SK-N-SH (cell line): Measurements from ENCODE around the gene BCAS2. TPM values are rescaled to one million over a fixed set of nuclear protein-coding genes. Genes with fewer than 3 reads are reported as not detected.

ENCODE experiments used
- CTCF ChIA-PET: fragments of 300-600, 350-600 bp; formaldehyde crosslinking; extraction: SDS; loops from one replicate; lab custom pipeline; 2021; lab: Yijun Ruan, JAX
- POLR2A ChIA-PET: fragments of 350-600 bp; sonication (Branson Sonifier 250); formaldehyde crosslinking; extraction: SDS; loops from one replicate; lab custom pipeline; 2020; ENCODE audit warnings: antibody characterized with exemption, inconsistent platforms; lab: Yijun Ruan, JAX
- DNase-seq: peaks from one replicate; pipeline ENCODE4 v3.0.0; 2012
- H2AFZ ChIP-seq: fragments of 200-600 bp; sonication (generic); 2 replicates; pipeline ENCODE4 v1.8.1; 2016; ENCODE audit warnings: antibody characterized with exemption, mild to moderate bottlenecking, low read depth
- H3F3A ChIP-seq: fragments of 200-600 bp; sonication (generic); replicated peaks from 2 replicates; pipeline ENCODE3; 2016; ENCODE audit warnings: antibody characterized with exemption, mild to moderate bottlenecking; ENCODE audit not compliant: insufficient read depth
- H3K27ac ChIP-seq, 2 experiments: fragments of 200-500 bp in 1 of 2; fragments of 200-600 bp in 1 of 2; sonication (Bioruptor generic) in 1 of 2; sonication (generic), shearing (Covaris generic) in 1 of 2; 2 replicates each; pipeline versions ENCODE4 v1.5.1 to v1.6.1; 2014 to 2016; ENCODE audit warnings: low read depth in 2 of 2, inconsistent platforms in 1 of 2, low read length in 1 of 2, mild to moderate bottlenecking in 1 of 2, mixed read lengths in 1 of 2
- H3K27me3 ChIP-seq: fragments of 200-600 bp; sonication (generic), shearing (Covaris generic); 2 replicates; pipeline ENCODE4 v1.6.1; 2016; ENCODE audit warnings: mixed run types; ENCODE audit not compliant: insufficient read depth
- H3K36me3 ChIP-seq, 2 experiments: fragments of 200-500 bp in 1 of 2; fragments of 200-600 bp in 1 of 2; sonication (Bioruptor generic) in 1 of 2; sonication (generic) in 1 of 2; replicated peaks in 1 of 2; 2 replicates each; pipeline versions ENCODE3 to v1.5.1; 2014 to 2016; ENCODE audit warnings: low read length in 1 of 2, mild to moderate bottlenecking in 1 of 2; ENCODE audit not compliant: insufficient read depth in 2 of 2, control insufficient read depth in 1 of 2
- H3K4me1 ChIP-seq, 2 experiments: fragments of 200-500 bp in 1 of 2; fragments of 200-600 bp in 1 of 2; sonication (Bioruptor generic) in 1 of 2; sonication (generic), shearing (Covaris generic) in 1 of 2; 2 replicates each; pipeline versions ENCODE4 v1.5.1 to v1.6.1; 2014 to 2016; ENCODE audit warnings: low read depth in 1 of 2, low read length in 1 of 2, mixed run types in 1 of 2; ENCODE audit not compliant: insufficient read depth in 2 of 2, control insufficient read depth in 1 of 2
- H3K4me2 ChIP-seq: fragments of 200-600 bp; sonication (generic), shearing (Covaris generic); 2 replicates; pipeline ENCODE4 v1.6.1; 2017; ENCODE audit warnings: mixed run types
- H3K4me3 ChIP-seq, 2 experiments: fragments of 200-500 bp in 1 of 2; fragments of 200-600 bp in 1 of 2; sonication (Bioruptor generic) in 1 of 2; sonication (generic), shearing (Covaris generic) in 1 of 2; 2 replicates each; pipeline versions ENCODE4 v1.5.1 to v1.8.1; 2014 to 2016; ENCODE audit warnings: low read depth in 2 of 2, inconsistent platforms in 1 of 2, low read length in 1 of 2, mild to moderate bottlenecking in 1 of 2, mixed read lengths in 1 of 2, moderate library complexity in 1 of 2
- H3K79me2 ChIP-seq: fragments of 200-600 bp; sonication (generic); 2 replicates; pipeline ENCODE4 v1.8.1; 2017; ENCODE audit warnings: mild to moderate bottlenecking; ENCODE audit not compliant: insufficient read depth
- H3K9ac ChIP-seq: fragments of 200-600 bp; sonication (generic); 2 replicates; pipeline ENCODE4 v1.6.1; 2017; ENCODE audit warnings: mixed run types
- H3K9me2 ChIP-seq: fragments of 200-600 bp; sonication (generic); 2 replicates; pipeline ENCODE4 v1.6.1; 2017; ENCODE audit warnings: mixed run types
- H3K9me3 ChIP-seq: fragments of 200-600 bp; sonication (generic); 2 replicates; pipeline ENCODE4 v1.6.1; 2017; ENCODE audit warnings: mixed run types, mild to moderate bottlenecking, moderate library complexity
- H4K20me1 ChIP-seq: fragments of 200-600 bp; sonication (generic); 2 replicates; pipeline ENCODE4 v1.6.1; 2017; ENCODE audit warnings: mild to moderate bottlenecking, mixed run types; ENCODE audit not compliant: insufficient read depth
- CHD2 ChIP-seq: fragments of 150-350 bp; IDR thresholded peaks from 2 replicates; pipeline ENCODE4 v1.6.1; 2018; ENCODE audit warnings: low read length; ENCODE audit not compliant: partially characterized antibody
- EP300 ChIP-seq, 2 experiments: IDR thresholded peaks; 2 replicates each; pipeline versions ENCODE4 v1.4.0 to v1.6.1; 2012; ENCODE audit warnings: borderline replicate concordance in 1 of 2, low read depth in 1 of 2, low read length in 1 of 2
- EZH2phosphoT487 ChIP-seq: fragments of 200-600 bp; sonication (generic); IDR thresholded peaks from 2 replicates; pipeline ENCODE4 v1.6.1; 2017; ENCODE audit warnings: low read depth, mixed run types, mild to moderate bottlenecking, antibody characterized with exemption, moderate library complexity, borderline replicate concordance
- FOXM1 ChIP-seq: IDR thresholded peaks from 2 replicates; pipeline ENCODE4 v1.4.0; 2012; ENCODE audit warnings: low read depth, mild to moderate bottlenecking
- MXI1 ChIP-seq: IDR thresholded peaks from 2 replicates; pipeline ENCODE4 v1.6.1; 2012; ENCODE audit warnings: mild to moderate bottlenecking, low read depth, low read length, improper control_type of control experiment
- NFIC ChIP-seq: IDR thresholded peaks from 2 replicates; pipeline ENCODE4 v1.4.0; 2012; ENCODE audit warnings: borderline replicate concordance
- NRF1 ChIP-seq: IDR thresholded peaks from 2 replicates; pipeline ENCODE4 v1.6.1; 2012; ENCODE audit warnings: low read depth, mild to moderate bottlenecking, low read length
- PBX3 ChIP-seq: IDR thresholded peaks from 2 replicates; pipeline ENCODE4; 2012
- RAD21 ChIP-seq: IDR thresholded peaks from 2 replicates; pipeline ENCODE4 v1.6.1; 2012; ENCODE audit warnings: mild to moderate bottlenecking, low read length
- RXRA ChIP-seq: IDR thresholded peaks from 2 replicates; pipeline ENCODE4 v1.4.0; 2012; ENCODE audit warnings: low read depth, mild to moderate bottlenecking, borderline replicate concordance
- TEAD4 ChIP-seq: IDR thresholded peaks from 2 replicates; pipeline ENCODE4 v1.4.0; 2012; ENCODE audit warnings: mild to moderate bottlenecking, borderline replicate concordance; ENCODE audit not compliant: insufficient read depth
- USF1 ChIP-seq: IDR thresholded peaks from 2 replicates; pipeline ENCODE4 v1.4.0; 2012; ENCODE audit warnings: low read depth, borderline replicate concordance
- YY1 ChIP-seq: IDR thresholded peaks from 2 replicates; pipeline ENCODE4 v1.4.0; 2012; ENCODE audit warnings: low read depth, mild to moderate bottlenecking
- WGBS: methylation state at CpG from one replicate; pipeline ENCODE4 v1.1.6; 2017; ENCODE audit warnings: low lambda C conversion rate; 5-methylcytosine and 5-hydroxymethylcytosine counted together
- polyA plus RNA-seq, 3 experiments: library from polyadenylated mRNA; depleted of rRNA; stranded (reverse); fragments of >200 nt; gene quantifications; 2 replicates each; pipeline ENCODE4 v1.2.3, GENCODE V29; 2012

The BCAS2 gene
- polyA plus RNA-seq, 1 of the 3 experiments (the other 2 are of a cell fraction) = 19.6 TPM

DNA sequence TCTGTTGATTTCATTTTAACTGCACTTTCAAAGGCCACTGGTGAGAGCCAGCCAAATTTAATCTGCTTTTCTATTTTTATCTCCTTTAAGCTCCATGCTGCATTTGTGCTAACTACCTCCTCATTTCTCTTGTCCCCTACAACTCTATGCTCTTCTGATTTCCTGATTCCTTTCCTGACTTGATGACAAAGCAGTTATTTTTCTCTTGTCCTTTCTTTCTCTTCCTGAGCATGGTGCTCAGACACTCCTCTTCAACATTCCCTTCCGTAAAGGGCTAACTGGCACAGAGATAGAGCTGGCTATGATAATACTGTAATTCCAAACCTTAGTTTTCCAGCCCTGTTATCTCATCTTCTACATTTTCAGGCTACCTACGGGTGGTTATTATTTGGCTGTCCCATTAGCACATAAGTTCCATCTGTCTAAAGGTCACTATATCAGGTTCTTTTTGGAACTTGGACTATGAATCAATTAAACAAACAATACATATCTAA, 6.8 kb upstream of the BCAS2 start:
- H3F3A ChIP-seq = no peaks in the 10 kb centered on the region
- 42% methylated on average over 2 of the region's 2 CpGs for WGBS
- H3K36me3 ChIP-seq = no peaks in the 10 kb centered on the region
- DNase-seq = no peak
- no peaks in the 10 kb centered on the region for H3K4me1 ChIP-seq
- H3K9ac ChIP-seq = no peak overlapping the region
- H3K4me2 ChIP-seq = no peak overlapping the region
- no peak overlapping the region for H3K27ac ChIP-seq
- H2AFZ ChIP-seq = no peak overlapping the region
- TF ChIP-seq YY1 (no peak), EZH2phosphoT487 (no peak), CHD2 (no peak), RAD21 (no peak), PBX3 (no peak), EP300 (IDR thresholded peaks at IDR 0.05; ENCODE audit: borderline replicate concordance in 1 of 2, low read depth in 1 of 2, low read length in 1 of 2) (no peak), NRF1 (no peak), USF1 (no peak)
- no peaks in the 10 kb centered on the region for H3K27me3 ChIP-seq
- no peak overlapping the region for H3K4me3 ChIP-seq
- no peaks in the 10 kb centered on the region for H4K20me1 ChIP-seq
- no peaks in the 10 kb centered on the region; the same call in 1 of the 2 replicates for H3K9me2 ChIP-seq
- ChIA-PET POLR2A (no interaction called here), CTCF (no interaction called here)
- no peaks in the 10 kb centered on the region for H3K9me3 ChIP-seq
- no peaks in the 10 kb centered on the region for H3K79me2 ChIP-seq

- 71% methylated on average over 16 of the region's 16 CpGs for WGBS
- Histone ChIP-seq H3K36me3 (no peaks in the 10 kb centered on the region), H3K4me2 (no peak overlapping the region), H2AFZ (no peak overlapping the region), H3K9ac (no peak overlapping the region), H3K9me2 (no peaks in the 10 kb centered on the region; the same call in 1 of the 2 replicates), H3K4me3 (no peak overlapping the region), H3K79me2 (no peaks in the 10 kb centered on the region), H3K27me3 (no peaks in the 10 kb centered on the region), H3K27ac (no peak overlapping the region), H3K4me1 (no peaks in the 10 kb centered on the region; a peak in 1 of 4 replicates), H4K20me1 (no peaks in the 10 kb centered on the region), H3F3A (no peaks in the 10 kb centered on the region), H3K9me3 (no peaks in the 10 kb centered on the region)
- DNase-seq = no peak
- TF ChIP-seq TEAD4 = no peak
- TF ChIP-seq NFIC = no peak
- TF ChIP-seq MXI1 = no peak
- TF ChIP-seq RXRA = no peak
- no peak for TF ChIP-seq FOXM1
- ChIA-PET CTCF (interaction anchor here (0.9 kb wide), 1 partner anchor 241 kb away, joined by 3 read pairs; no protein-coding TSS in a partner anchor), POLR2A (no interaction called here)
Observed at GRCh38 chr1:114587203-114587991, 6.0 kb upstream of the BCAS2 start.
